CD4-positive, alpha-beta T cell treated with Interleukin-15 for 1 hour (primary cell): Measurements from ENCODE around the gene CDC5L.

Experiments
- DNase-seq: peaks from one replicate; pipeline ENCODE4 v3.0.0-alpha.2; 2020

Gene CDC5L

GRCh38 chr6:44375071-44375470 lies 12.4 kb upstream of the CDC5L start:
- DNase-seq, result no peak

- DNase-seq, result no peak
These were observed 10.0 kb upstream of the CDC5L start for GRCh38 chr6:44377484-44377883.

GRCh38 chr6:44377971-44378370 lies 9.5 kb upstream of the CDC5L start:
- DNase-seq, result no peak

GRCh38 chr6:44381739-44382138 lies 5.8 kb upstream of the CDC5L start:
- DNase-seq, result peak; percentile 57

- no peak for DNase-seq
These were observed 1.1 kb upstream of the CDC5L start for GRCh38 chr6:44386364-44386928.

- DNase-seq, result no peak
These were observed 569 bp upstream of the CDC5L start for GRCh38 chr6:44386929-44387345.

- no peak for DNase-seq
These were observed 605 bp downstream of the CDC5L start for GRCh38 chr6:44388135-44388487.

- DNase-seq, result no peak
These were observed 1.4 kb downstream of the CDC5L start for GRCh38 chr6:44388887-44389286.

GRCh38 chr6:44390158-44390683 lies 2.7 kb downstream of the CDC5L start:
- DNase-seq, result no peak

- DNase-seq, result no peak
These were observed 8.0 kb downstream of the CDC5L start for GRCh38 chr6:44395501-44395900.

GRCh38 chr6:44396968-44397367 lies 9.5 kb downstream of the CDC5L start:
- DNase-seq, result no peak

- DNase-seq, result no peak
These were observed 10.1 kb downstream of the CDC5L start for GRCh38 chr6:44397424-44398164.

- no peak for DNase-seq
These were observed 12.5 kb downstream of the CDC5L start for GRCh38 chr6:44399991-44400390.

- no peak for DNase-seq
These were observed 13.1 kb downstream of the CDC5L start for GRCh38 chr6:44400572-44400971.

GRCh38 chr6:44401138-44401537 lies 13.6 kb downstream of the CDC5L start:
- DNase-seq, result no peak

GRCh38 chr6:44404022-44404714 lies 16.7 kb downstream of the CDC5L start:
- DNase-seq, result no peak

GRCh38 chr6:44404715-44405099 lies 17.2 kb downstream of the CDC5L start:
- DNase-seq, result no peak

- no peak for DNase-seq
These were observed 20.6 kb downstream of the CDC5L start for GRCh38 chr6:44407951-44408670.

- no peak for DNase-seq
These were observed 21.8 kb downstream of the CDC5L start for GRCh38 chr6:44409207-44409794.

GRCh38 chr6:44410363-44410762 lies 22.9 kb downstream of the CDC5L start:
- no peak for DNase-seq

- no peak for DNase-seq
These were observed 23.6 kb downstream of the CDC5L start for GRCh38 chr6:44411141-44411540.

- no peak for DNase-seq
These were observed 27.9 kb downstream of the CDC5L start for GRCh38 chr6:44415449-44415848.

- DNase-seq, result no peak
These were observed 28.5 kb downstream of the CDC5L start for GRCh38 chr6:44415873-44416502.
